ENCODE measurements around the gene SH3GL3. TPM values are rescaled to one million over a fixed set of nuclear protein-coding genes. Genes with fewer than 3 reads are reported as not detected.

Gene SH3GL3
- total and polyA plus RNA-seq, 8 donors = 0.56 to 3.3 (median 1.4) TPM; not detected in 4

DNA sequence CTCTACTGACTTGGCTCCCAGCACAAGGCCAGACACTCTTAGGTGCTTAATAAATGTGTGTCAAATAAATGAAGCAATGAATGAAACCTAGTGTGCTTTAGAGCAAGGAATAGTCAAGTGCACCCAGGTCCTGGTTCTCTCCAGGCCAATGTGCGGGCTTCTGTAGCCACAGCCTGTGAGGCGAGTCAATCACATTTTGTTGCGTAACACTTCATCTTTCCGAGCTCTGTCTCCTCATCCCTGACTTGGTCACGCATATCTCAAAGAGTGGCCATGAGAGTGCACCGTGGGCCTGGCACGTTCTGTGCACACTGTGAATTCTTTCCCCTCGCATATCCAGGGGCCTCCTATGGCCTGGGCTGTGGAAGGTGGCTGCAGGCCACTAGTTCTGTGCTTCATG lies 11.4 kb upstream of the SH3GL3 start:
- no peak for DNase-seq
- no peaks in the 10 kb centered on the region for H3K36me3 ChIP-seq
- H3K4me3 ChIP-seq = no peak overlapping the region
- 79 to 88% (median 85%) methylated on average over 8 of the region's 8 CpGs for WGBS, 5 donors
- H3K9me3 ChIP-seq = no peaks in the 10 kb centered on the region
- intact Hi-C loops (cut with DNase I; ENCODE audit: low total_unique reads) = loop anchor here (5.0 kb wide), 1 partner anchor 122 kb away; no protein-coding TSS in a partner anchor
- TF ChIP-seq POLR2A (IDR thresholded peaks at IDR 0.05) (no peak), EP300 (IDR thresholded peaks at IDR 0.05) (no peak), POLR2AphosphoS5 (IDR thresholded peaks at IDR 0.05) (no peak)
- TF ChIP-seq, protein P1, sequence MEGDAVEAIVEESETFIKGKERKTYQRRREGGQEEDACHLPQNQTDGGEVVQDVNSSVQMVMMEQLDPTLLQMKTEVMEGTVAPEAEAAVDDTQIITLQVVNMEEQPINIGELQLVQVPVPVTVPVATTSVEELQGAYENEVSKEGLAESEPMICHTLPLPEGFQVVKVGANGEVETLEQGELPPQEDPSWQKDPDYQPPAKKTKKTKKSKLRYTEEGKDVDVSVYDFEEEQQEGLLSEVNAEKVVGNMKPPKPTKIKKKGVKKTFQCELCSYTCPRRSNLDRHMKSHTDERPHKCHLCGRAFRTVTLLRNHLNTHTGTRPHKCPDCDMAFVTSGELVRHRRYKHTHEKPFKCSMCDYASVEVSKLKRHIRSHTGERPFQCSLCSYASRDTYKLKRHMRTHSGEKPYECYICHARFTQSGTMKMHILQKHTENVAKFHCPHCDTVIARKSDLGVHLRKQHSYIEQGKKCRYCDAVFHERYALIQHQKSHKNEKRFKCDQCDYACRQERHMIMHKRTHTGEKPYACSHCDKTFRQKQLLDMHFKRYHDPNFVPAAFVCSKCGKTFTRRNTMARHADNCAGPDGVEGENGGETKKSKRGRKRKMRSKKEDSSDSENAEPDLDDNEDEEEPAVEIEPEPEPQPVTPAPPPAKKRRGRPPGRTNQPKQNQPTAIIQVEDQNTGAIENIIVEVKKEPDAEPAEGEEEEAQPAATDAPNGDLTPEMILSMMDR (IDR thresholded peaks at IDR 0.05) = no peak
- H3K4me1 ChIP-seq = no peaks in the 10 kb centered on the region
- peaks cover 0 to 43% (median 0%) of the 10 kb centered on the region in 3 donors for H3K27me3 ChIP-seq
- no peak overlapping the region for H3K27ac ChIP-seq

DNA sequence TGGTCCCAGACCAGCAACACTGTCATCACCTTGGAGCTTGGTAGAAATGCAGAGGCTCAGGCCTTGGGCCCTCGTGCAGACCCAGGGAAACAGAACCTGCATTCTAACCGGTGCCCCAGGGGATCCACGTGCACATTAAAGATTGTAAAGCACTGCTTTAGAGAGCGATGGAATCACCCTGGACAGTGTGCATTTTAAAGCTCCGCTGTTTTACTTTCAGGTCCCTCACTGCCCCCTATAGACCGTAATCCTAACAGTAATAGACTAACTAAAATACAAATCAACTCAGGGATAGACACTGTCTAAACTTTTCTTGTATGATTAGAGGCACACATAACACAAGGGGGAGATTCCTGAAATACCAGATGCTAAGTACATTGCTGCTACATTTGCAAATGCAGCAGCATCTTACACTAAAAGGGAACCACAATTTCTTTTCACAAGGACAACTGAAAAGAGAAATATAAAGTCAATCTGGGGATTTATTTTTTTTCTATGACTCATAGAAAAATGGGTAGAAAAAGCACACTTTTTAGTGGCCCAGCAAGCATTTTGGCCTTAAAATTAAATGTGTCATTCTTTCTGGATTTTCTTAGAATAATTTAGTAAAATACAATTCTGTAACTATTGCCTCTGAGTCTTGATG lies 10.5 kb upstream of the SH3GL3 start:
- intact Hi-C loops (cut with DNase I; ENCODE audit: low total_unique reads) = loop anchor here (5.0 kb wide), 1 partner anchor 121 kb away; no protein-coding TSS in a partner anchor
- DNase-seq = peak in 1 of 2 donors; percentile 69

DNA sequence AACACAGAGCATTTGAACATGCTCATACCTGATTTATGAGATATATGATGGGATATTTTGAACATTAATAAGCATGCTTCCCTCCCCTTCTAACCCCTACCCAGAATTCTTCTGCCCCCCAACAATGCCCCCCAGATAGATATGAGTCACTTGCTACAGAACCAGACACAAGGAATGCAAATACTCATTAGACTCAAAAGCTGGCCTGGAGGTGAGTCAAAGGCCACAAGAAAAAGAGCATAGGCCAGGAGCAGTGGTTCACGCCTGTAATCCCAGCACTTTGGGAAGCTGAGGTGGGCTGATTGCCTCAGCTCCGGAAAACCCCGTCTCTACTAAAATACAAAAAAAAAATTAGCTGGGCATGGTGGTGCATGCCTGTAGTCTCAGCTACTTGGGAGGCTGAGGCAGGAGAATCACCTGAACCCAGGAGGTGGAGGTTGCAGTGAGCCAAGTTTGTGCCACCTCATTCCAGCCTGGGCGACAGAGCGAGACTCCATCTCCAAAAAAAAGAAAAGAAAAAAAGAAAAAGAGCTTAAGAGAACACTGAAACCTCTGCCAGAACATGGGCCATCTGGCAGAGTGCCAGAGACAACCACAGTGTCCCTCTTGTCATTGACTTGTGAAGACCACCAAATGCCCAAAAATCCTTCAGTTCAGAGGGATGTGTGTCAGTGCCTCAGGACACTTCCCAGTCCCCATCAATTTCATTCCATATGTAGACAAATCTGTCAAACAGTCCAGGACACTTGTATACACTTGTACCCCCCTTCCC lies 3.9 kb upstream of the SH3GL3 start:
- Histone ChIP-seq H3K27ac (no peak overlapping the region), H3K27me3 (peaks cover 0 to 37% (median 13%) of the 10 kb centered on the region in 3 donors), H3K9me3 (no peaks in the 10 kb centered on the region), H3K36me3 (no peaks in the 10 kb centered on the region), H3K4me1 (peaks cover 6 to 19% (median 13%) of the 10 kb centered on the region in 4 donors), H3K4me3 (no peak overlapping the region)
- no peak for DNase-seq
- TF ChIP-seq, protein P1 (IDR thresholded peaks at IDR 0.05) = no peak
- TF ChIP-seq EP300 (IDR thresholded peaks at IDR 0.05) (no peak), POLR2AphosphoS5 (IDR thresholded peaks at IDR 0.05) (no peak), POLR2A (IDR thresholded peaks at IDR 0.05) (no peak)
- 82 to 97% (median 86%) methylated on average over 5 of the region's 5 CpGs for WGBS, 5 donors
- intact Hi-C loops (cut with DNase I; ENCODE audit: low total_unique reads) = no loop called here

More for the DNA sequence above, 10.5 kb upstream of the SH3GL3 start:
- Histone ChIP-seq H3K9me3 (no peaks in the 10 kb centered on the region), H3K27me3 (peaks cover 0 to 43% (median 0%) of the 10 kb centered on the region in 3 donors), H3K36me3 (no peaks in the 10 kb centered on the region), H3K4me3 (no peak overlapping the region), H3K27ac (no peak overlapping the region), H3K4me1 (no peaks in the 10 kb centered on the region)
- TF ChIP-seq POLR2A (IDR thresholded peaks at IDR 0.05) = no peak
- no peak for TF ChIP-seq EP300 (IDR thresholded peaks at IDR 0.05)
- TF ChIP-seq, protein P1 (IDR thresholded peaks at IDR 0.05) = no peak
- TF ChIP-seq POLR2AphosphoS5 (IDR thresholded peaks at IDR 0.05) = no peak
- 12 to 20% (median 16%) methylated on average over 6 of the region's 6 CpGs for WGBS, 5 donors

DNA sequence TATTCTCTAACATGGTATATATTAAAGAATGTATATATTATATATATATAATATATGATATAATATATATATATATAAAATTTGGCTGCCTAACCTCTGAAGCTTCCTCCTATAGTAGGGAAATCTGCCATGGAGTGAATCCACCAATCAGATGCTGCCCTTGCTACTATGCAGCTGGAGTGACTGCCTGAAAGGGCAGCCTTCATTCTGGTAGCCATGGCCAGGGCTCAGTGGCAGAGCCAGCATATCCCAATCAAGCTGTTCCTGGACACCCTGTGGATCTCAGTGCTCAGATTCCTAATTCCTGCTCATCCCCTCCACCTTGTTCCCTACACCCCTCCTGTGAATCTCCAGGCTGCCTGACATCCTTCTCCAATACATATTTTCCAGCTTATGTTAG lies 2.2 kb upstream of the SH3GL3 start:
- H3K9me3 ChIP-seq = no peaks in the 10 kb centered on the region
- TF ChIP-seq, protein P1 (IDR thresholded peaks at IDR 0.05) = no peak
- no peak for TF ChIP-seq POLR2A (IDR thresholded peaks at IDR 0.05)
- TF ChIP-seq EP300 (IDR thresholded peaks at IDR 0.05) = no peak
- no peak for TF ChIP-seq POLR2AphosphoS5 (IDR thresholded peaks at IDR 0.05)
- peaks cover 0 to 45% (median 24%) of the 10 kb centered on the region in 3 donors for H3K27me3 ChIP-seq
- no peak overlapping the region for H3K27ac ChIP-seq
- peaks cover 6 to 19% (median 13%) of the 10 kb centered on the region in 4 donors for H3K4me1 ChIP-seq
- no peak for DNase-seq
- H3K36me3 ChIP-seq = no peaks in the 10 kb centered on the region
- no peak overlapping the region for H3K4me3 ChIP-seq
- intact Hi-C loops (cut with DNase I; ENCODE audit: low total_unique reads) = no loop called here
